PC-9 (cell line): ENCODE measurements around the gene TAPBPL. TPM values are rescaled to one million over a fixed set of nuclear protein-coding genes. Genes with fewer than 3 reads are reported as not detected.

Source experiments
- BruUV-seq: library from RNA; stranded (reverse); fragments of 400-500 nt; replicated peaks from 2 replicates; lab custom pipeline; 2021; lab: Mats Ljungman, UMichigan
- CTCF ChIA-PET: fragments of 300-600 bp; sonication (Branson Sonifier 250); formaldehyde crosslinking; loops from one replicate; lab custom pipeline; 2022; ENCODE audit warnings: antibody characterized with exemption; lab: Charles Lee
- POLR2A ChIA-PET: fragments of 300-600 bp; sonication (Branson Sonifier 250); formaldehyde crosslinking; loops from one replicate; lab custom pipeline; 2022; ENCODE audit warnings: antibody characterized with exemption; ENCODE audit not compliant: unreplicated experiment; lab: Charles Lee
- DNase-seq, 2 experiments: peaks; one replicate each; pipeline versions ENCODE4 v3.0.0 to v3.0.0-alpha.2; 2015 to 2022; ENCODE audit warnings: mixed read lengths in 1 of 2
- H2AFZ ChIP-seq: fragments of 200-600 bp; sonication (generic); 2 replicates; pipeline ENCODE4 v1.8.1; 2017; ENCODE audit warnings: antibody characterized with exemption
- H3F3A ChIP-seq: fragments of 200-600 bp; sonication (generic); 2 replicates; pipeline ENCODE4 v1.8.1; 2017; ENCODE audit warnings: antibody characterized with exemption, mild to moderate bottlenecking, low read depth; ENCODE audit not compliant: insufficient read depth
- H3K27ac ChIP-seq: fragments of 200-600 bp; sonication (generic); 2 replicates; pipeline ENCODE4 v1.6.1; 2016; ENCODE audit warnings: mixed run types
- H3K27me3 ChIP-seq: fragments of 200-600 bp; sonication (generic); 2 replicates; pipeline ENCODE4 v1.6.1; 2016; ENCODE audit warnings: low read depth, mixed run types; ENCODE audit not compliant: insufficient read depth
- H3K36me3 ChIP-seq: fragments of 200-600 bp; sonication (generic); 2 replicates; pipeline ENCODE4 v1.6.1; 2016; ENCODE audit warnings: low read depth, mixed run types
- H3K4me1 ChIP-seq: fragments of 200-600 bp; sonication (generic); replicated peaks from 2 replicates; pipeline ENCODE4 v1.6.1; 2016; ENCODE audit warnings: mixed run types; ENCODE audit not compliant: insufficient read depth
- H3K4me2 ChIP-seq: fragments of 200-600 bp; sonication (generic); 2 replicates; pipeline ENCODE4 v1.6.1; 2017; ENCODE audit warnings: mixed run types
- H3K4me3 ChIP-seq: fragments of 200-600 bp; sonication (generic); 2 replicates; pipeline ENCODE4 v1.6.1; 2016; ENCODE audit warnings: mixed run types
- H3K79me2 ChIP-seq: fragments of 200-600 bp; sonication (generic); 2 replicates; pipeline ENCODE4 v1.6.1; 2017; ENCODE audit warnings: low read depth, mixed run types
- H3K9me2 ChIP-seq: fragments of 200-600 bp; sonication (generic); 2 replicates; pipeline ENCODE4 v1.8.1; 2017; ENCODE audit warnings: mild to moderate bottlenecking; ENCODE audit not compliant: insufficient read depth
- H3K9me3 ChIP-seq: fragments of 200-600 bp; sonication (generic); 2 replicates; pipeline ENCODE4 v1.8.1; 2016; ENCODE audit warnings: low read depth; ENCODE audit not compliant: insufficient read depth
- H4K20me1 ChIP-seq: fragments of 200-600 bp; sonication (generic); 2 replicates; pipeline ENCODE4 v1.8.1; 2017; ENCODE audit not compliant: insufficient read depth
- EZH2 ChIP-seq: fragments of 200-600 bp; sonication (generic); IDR thresholded peaks from 2 replicates; pipeline ENCODE4 v1.8.0; 2017; ENCODE audit warnings: antibody characterized with exemption, low read depth
- intact Hi-C: fragments of 100-400 bp; cut with micrococcal nuclease; formaldehyde crosslinking; loops from one replicate; pipeline ENCODE4 v1.10.0; 2022; ENCODE audit not compliant: unreplicated experiment
- total RNA-seq: library from RNA; stranded (reverse); gene quantifications from 2 replicates; pipeline ENCODE4 v1.2.3, GENCODE V29; 2021
- TF ChIP-seq, protein P1 (sequence below): fragments of 200-600 bp; sonication (generic); conservative IDR thresholded peaks from 2 replicates; pipeline ENCODE4 v1.6.1; 2017; ENCODE audit warnings: mixed run types, antibody characterized with exemption, mild to moderate bottlenecking, moderate library complexity

TAPBPL gene
- total RNA-seq, 1 experiment from 2014 or later, result 26.0 TPM

DNA sequence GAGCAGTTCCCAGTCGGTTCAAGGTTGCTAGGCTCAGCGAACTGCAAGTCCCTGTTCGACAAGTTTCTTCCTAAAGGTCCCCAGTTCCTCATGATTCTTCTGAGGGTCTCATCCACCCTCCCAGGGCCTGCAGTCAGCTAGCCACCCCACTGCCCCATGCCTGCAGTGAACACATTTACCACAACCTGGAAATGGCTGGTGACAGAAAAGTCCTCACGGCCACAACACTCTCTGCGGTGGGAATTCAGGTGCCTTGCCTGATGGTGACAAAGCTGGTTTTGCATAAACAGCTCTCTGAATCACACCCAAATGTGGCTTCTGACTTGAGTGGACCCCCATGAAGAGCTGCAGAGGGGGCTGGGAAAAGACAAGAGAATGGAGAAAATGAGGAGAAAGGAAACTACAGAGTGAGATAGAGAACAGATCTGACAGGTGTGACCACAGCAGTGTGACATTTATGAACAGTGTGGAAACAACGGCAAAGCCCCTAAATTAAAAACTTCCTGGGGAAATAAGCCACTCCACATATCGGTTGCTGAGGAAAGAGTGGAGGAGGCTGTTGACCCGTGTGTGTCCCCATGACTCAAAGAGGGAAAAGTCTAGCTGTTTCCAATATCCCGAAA, 8.4 kb upstream of the TAPBPL start:
- Histone ChIP-seq H3K36me3 (no peaks in the 10 kb centered on the region), H4K20me1 (no peaks in the 10 kb centered on the region), H3K4me2 (no peak overlapping the region), H3K9me3 (no peaks in the 10 kb centered on the region), H3K27ac (no peak overlapping the region), H3K27me3 (no peaks in the 10 kb centered on the region), H2AFZ (no peak overlapping the region; the same call in 1 of the 2 replicates), H3K4me1 (no peaks in the 10 kb centered on the region), H3F3A (no peaks in the 10 kb centered on the region), H3K4me3 (no peak overlapping the region), H3K79me2 (no peaks in the 10 kb centered on the region), H3K9me2 (no peaks in the 10 kb centered on the region)
- CTCF ChIA-PET, result interaction anchor here (0.5 kb wide), 1 partner anchor 79 kb away, joined by 3 read pairs; no protein-coding TSS in a partner anchor
- TF ChIP-seq, protein P1, sequence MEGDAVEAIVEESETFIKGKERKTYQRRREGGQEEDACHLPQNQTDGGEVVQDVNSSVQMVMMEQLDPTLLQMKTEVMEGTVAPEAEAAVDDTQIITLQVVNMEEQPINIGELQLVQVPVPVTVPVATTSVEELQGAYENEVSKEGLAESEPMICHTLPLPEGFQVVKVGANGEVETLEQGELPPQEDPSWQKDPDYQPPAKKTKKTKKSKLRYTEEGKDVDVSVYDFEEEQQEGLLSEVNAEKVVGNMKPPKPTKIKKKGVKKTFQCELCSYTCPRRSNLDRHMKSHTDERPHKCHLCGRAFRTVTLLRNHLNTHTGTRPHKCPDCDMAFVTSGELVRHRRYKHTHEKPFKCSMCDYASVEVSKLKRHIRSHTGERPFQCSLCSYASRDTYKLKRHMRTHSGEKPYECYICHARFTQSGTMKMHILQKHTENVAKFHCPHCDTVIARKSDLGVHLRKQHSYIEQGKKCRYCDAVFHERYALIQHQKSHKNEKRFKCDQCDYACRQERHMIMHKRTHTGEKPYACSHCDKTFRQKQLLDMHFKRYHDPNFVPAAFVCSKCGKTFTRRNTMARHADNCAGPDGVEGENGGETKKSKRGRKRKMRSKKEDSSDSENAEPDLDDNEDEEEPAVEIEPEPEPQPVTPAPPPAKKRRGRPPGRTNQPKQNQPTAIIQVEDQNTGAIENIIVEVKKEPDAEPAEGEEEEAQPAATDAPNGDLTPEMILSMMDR, result no peak
- no peak for TF ChIP-seq EZH2
- no peak for DNase-seq
- no TSS peak for BruUV-seq
- intact Hi-C loops, result no loop called here
- POLR2A ChIA-PET, result interaction anchor here (0.5 to 0.8 kb wide), 3 partner anchors 51 to 94 kb away, joined by 5 to 7 read pairs (median 5); partner anchors contain the start of gene GAPDH

DNA sequence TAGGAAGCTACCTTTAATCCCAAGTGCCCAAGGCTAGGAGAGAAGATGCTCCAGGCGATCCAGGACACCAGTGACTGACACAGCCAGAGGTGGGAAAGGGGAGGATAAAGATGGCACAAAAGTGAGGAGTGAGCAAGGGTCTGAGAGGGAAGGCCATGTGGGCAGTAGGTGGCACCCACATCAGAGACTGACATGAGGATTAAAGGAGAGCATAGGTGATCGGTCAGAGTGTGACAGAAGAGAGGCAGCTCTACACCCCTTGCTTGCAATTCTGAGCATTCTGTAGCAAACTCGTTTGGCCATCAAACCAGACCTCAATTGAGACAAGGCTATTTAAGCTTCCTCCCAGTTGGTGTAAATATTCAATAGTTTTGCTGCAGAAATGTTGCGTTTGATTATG, 7.8 kb upstream of the TAPBPL start:
- intact Hi-C loops, result no loop called here
- no peak overlapping the region for H3K4me3 ChIP-seq
- TF ChIP-seq EZH2, result no peak
- TF ChIP-seq, protein P1, result no peak
- no peak overlapping the region for H2AFZ ChIP-seq
- no peaks in the 10 kb centered on the region for H4K20me1 ChIP-seq
- DNase-seq, result no peak
- H3K27ac ChIP-seq, result no peak overlapping the region
- H3K27me3 ChIP-seq, result no peaks in the 10 kb centered on the region
- H3K9me2 ChIP-seq, result no peaks in the 10 kb centered on the region
- no peaks in the 10 kb centered on the region for H3K36me3 ChIP-seq
- no peak overlapping the region for H3K4me2 ChIP-seq
- no TSS peak for BruUV-seq
- no peaks in the 10 kb centered on the region for H3K79me2 ChIP-seq
- H3K4me1 ChIP-seq, result no peaks in the 10 kb centered on the region
- CTCF ChIA-PET, result interaction anchor here (0.8 kb wide), 1 partner anchor 1433 kb away, joined by 12 read pairs; no protein-coding TSS in a partner anchor
- no peaks in the 10 kb centered on the region for H3K9me3 ChIP-seq
- POLR2A ChIA-PET, result interaction anchor here (0.7 kb wide), 1 partner anchor 51 kb away, joined by 5 read pairs; no protein-coding TSS in a partner anchor
- H3F3A ChIP-seq, result no peaks in the 10 kb centered on the region

DNA sequence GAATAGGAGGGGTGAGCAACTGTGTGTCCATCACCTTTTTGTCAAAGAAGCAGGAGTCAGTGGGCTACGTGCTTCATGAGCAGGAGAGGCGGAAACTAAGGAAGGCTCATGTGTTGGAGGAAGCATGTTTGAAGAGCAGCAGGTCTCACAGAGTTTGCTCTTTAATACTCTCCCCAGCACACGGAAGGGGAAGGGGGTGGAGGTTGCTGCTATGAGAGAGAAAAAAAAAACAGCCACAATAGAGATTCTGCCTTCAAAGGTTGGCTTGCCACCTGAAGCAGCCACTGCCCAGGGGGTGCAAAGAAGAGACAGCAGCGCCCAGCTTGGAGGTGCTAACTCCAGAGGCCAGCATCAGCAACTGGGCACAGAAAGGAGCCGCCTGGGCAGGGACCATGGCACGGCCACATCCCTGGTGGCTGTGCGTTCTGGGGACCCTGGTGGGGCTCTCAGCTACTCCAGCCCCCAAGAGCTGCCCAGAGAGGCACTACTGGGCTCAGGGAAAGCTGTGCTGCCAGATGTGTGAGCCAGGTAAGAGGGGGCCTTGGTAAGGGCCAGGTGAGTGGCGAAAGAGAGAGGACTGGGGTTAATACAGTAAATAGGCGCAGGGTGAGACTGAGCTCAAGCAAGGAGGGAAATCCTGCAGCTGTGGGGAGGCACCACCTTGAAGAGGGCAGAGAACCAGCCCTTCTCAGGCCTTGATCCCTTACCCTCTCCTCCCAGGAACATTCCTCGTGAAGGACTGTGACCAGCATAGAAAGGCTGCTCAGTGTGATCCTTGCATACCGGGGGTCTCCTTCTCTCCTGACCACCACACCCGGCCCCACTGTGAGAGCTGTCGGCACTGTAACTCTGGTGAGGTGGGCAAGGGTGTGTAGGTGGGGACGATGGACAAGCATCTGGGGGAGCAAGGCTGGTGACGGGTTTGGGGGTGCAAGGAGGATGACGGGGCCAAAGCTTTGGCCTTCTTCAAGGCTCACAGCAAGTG, 6.8 kb upstream of the TAPBPL start, which contains the start of gene CD27:
TSS of gene CD27 (plus strand) at position 252 of the 985 bp plus-strand sequence. CDS start at position 393, 141 bp downstream.
- Histone ChIP-seq H3K4me3 (no peak within 1 kb of the TSS), H3F3A (no peaks in the 10 kb centered on the region), H4K20me1 (no peaks in the 10 kb centered on the region), H3K4me1 (no peaks in the 10 kb centered on the region), H3K9me3 (no peaks in the 10 kb centered on the region), H3K27ac (no peak within 1 kb of the TSS), H2AFZ (no peak within 1 kb of the TSS; the same call in 1 of the 2 replicates), H3K9me2 (no peaks in the 10 kb centered on the region), H3K27me3 (no peaks in the 10 kb centered on the region), H3K36me3 (no peaks in the 10 kb centered on the region), H3K79me2 (no peaks in the 10 kb centered on the region), H3K4me2 (no peak within 1 kb of the TSS)
- ChIA-PET CTCF (interaction anchor here (0.8 kb wide), 1 partner anchor 1432 kb away, joined by 12 read pairs; no protein-coding TSS in a partner anchor), POLR2A (no interaction called here)
- intact Hi-C loops, result no loop called here
- no peak for TF ChIP-seq EZH2
- TF ChIP-seq, protein P1, result no peak
- BruUV-seq, result no TSS peak
- DNase-seq, result no peak
